Measurements from ENCODE around the gene RNF40.

DNA sequence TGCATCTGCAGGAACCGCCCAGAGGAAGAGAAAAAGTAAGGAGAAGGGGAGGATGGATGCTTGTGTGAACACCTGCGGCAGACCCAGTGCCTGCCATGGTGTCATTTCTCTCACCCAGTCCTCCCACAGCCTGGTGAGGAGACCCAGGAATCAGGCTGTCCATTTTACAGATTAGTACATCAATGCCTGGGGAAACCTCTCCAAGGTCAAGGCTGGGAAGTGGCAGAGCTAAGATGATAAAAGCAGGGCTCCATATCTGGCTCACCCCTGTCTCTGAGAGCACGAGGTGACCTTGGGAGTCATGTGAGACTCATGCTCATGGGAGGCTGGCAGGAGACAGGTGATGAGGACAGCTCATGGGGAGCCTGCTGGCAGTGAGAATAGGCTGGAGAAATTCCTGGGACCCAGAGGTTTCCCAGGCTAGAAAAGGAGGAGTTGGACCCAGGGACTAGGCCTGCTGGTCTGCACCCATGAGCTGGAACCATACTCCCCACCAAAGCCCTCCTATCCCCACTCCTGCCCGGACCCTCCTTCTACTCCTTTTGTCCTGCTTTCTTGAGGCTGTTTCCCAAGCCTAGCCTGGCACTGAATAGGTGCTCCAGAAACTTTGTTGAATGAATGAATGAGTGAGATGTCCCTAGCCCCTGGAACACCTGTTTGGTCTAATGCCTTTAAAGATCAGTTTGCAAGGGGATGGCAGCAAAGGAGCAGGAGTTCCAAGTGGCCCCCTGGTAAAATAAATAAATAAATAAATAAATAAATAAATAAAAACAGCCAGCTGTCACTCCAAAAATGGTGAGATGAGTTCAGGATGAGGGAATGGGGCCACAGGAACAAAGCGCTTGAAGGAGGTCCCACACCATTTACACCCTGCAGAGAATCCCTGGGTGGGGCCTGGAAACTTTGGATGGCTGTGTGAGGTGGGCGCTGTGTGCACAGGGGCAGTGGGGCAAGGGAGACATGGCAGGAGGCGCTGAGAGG lies 23.3 kb downstream of the RNF40 start:
- TF ChIP-seq EZH2 (IDR thresholded peaks at IDR 0.05; ENCODE audit: insufficient read depth, low read length): no peak
- TF ChIP-seq, protein P1, sequence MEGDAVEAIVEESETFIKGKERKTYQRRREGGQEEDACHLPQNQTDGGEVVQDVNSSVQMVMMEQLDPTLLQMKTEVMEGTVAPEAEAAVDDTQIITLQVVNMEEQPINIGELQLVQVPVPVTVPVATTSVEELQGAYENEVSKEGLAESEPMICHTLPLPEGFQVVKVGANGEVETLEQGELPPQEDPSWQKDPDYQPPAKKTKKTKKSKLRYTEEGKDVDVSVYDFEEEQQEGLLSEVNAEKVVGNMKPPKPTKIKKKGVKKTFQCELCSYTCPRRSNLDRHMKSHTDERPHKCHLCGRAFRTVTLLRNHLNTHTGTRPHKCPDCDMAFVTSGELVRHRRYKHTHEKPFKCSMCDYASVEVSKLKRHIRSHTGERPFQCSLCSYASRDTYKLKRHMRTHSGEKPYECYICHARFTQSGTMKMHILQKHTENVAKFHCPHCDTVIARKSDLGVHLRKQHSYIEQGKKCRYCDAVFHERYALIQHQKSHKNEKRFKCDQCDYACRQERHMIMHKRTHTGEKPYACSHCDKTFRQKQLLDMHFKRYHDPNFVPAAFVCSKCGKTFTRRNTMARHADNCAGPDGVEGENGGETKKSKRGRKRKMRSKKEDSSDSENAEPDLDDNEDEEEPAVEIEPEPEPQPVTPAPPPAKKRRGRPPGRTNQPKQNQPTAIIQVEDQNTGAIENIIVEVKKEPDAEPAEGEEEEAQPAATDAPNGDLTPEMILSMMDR (IDR thresholded peaks at IDR 0.05; ENCODE audit: insufficient read depth, low read depth, low read length): no peak
